Measurements from ENCODE around the gene MEIS2. TPM values are rescaled to one million over a fixed set of nuclear protein-coding genes. Genes with fewer than 3 reads are reported as not detected.

The MEIS2 gene
- total and polyA plus RNA-seq, 9 donors: 27.7 to 73.7 (median 47.7) TPM

DNA sequence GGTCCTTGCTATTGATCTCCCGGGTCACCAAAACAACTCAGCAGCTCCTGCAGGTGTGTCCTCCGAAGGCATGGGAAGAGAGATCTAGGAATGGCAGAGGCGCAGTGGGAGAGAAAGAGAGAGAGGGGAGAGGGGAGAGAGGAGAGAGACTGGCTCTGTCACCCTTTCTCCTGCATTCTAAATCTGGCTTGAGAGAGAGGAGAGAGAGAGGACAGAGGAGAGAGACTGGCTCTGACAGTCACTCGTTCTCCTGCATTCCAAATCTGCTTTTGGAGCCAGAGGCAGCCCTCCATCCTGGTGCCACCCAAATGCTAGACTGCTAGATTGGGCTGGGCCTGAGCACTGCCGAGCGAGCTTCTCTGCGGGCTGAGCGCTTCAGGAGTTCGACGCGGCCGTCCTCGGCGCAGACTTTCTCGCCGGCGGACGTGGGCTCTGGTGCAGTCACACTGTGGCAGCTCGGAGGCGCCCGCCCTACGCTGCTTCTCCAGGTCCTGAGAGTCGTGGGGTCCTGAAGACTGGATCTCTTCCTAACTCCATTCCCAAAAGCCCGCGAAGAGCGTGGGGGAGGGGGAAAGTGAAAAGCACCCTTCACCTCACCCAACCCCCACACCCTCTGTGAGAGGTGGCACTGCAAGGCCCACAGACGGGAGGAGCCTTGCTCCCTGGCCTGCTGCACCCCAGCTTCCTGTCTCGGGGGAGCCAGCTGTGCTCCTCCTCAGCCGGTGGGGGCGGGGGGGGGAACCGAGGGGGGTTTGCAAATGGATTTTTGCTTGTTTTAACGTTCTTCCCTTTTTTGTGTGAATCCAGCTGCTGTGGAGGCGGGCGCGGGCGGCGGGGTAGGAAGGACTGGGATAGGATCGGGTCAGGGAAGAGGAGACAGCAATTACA is 222.3 kb downstream of the MEIS2 start:
- DNase-seq: no peak
- Histone ChIP-seq H3K4me1 (ENCODE audit: insufficient read depth) (no peaks in the 10 kb centered on the region), H3K4me3 (no peak overlapping the region), H3K36me3 (no peaks in the 10 kb centered on the region), H3K9me3 (no peaks in the 10 kb centered on the region), H3K27ac (no peak overlapping the region), H3K27me3 (no peaks in the 10 kb centered on the region)
- WGBS, 3 donors: 62 to 69% (median 65%) methylated on average over 38 of the region's 38 CpGs
- TF ChIP-seq EP300 (IDR thresholded peaks at IDR 0.05): no peak
- TF ChIP-seq, protein P1, sequence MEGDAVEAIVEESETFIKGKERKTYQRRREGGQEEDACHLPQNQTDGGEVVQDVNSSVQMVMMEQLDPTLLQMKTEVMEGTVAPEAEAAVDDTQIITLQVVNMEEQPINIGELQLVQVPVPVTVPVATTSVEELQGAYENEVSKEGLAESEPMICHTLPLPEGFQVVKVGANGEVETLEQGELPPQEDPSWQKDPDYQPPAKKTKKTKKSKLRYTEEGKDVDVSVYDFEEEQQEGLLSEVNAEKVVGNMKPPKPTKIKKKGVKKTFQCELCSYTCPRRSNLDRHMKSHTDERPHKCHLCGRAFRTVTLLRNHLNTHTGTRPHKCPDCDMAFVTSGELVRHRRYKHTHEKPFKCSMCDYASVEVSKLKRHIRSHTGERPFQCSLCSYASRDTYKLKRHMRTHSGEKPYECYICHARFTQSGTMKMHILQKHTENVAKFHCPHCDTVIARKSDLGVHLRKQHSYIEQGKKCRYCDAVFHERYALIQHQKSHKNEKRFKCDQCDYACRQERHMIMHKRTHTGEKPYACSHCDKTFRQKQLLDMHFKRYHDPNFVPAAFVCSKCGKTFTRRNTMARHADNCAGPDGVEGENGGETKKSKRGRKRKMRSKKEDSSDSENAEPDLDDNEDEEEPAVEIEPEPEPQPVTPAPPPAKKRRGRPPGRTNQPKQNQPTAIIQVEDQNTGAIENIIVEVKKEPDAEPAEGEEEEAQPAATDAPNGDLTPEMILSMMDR (IDR thresholded peaks at IDR 0.05): no peak
- TF ChIP-seq POLR2A (IDR thresholded peaks at IDR 0.05): no peak
- intact Hi-C loops (cut with DNase I): no loop called here

DNA sequence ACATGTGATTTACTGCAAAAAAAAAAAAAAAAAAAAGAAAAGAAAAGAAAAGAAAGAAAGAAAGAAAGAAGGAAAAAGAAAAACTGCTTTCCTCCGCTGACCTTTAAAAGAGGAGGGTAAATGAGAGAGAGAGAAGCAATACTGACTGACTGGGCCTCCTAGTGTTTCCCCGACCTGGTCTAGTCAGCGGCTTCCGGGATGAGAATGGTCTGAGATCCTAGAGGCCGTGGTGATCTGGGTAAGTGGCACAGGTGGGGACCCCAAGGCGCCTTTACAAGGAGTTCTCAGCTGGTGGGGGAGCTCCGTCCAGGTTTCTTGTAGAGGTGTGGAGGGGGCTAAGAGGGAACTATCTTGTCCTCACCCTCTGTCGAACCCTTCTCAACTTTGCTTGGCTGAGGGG is 223.1 kb downstream of the MEIS2 start:
- no peaks in the 10 kb centered on the region for H3K9me3 ChIP-seq
- H3K27me3 ChIP-seq: no peaks in the 10 kb centered on the region
- WGBS, 3 donors: 78 to 79% (median 78%) methylated on average over 8 of the region's 8 CpGs
- no peak overlapping the region for H3K4me3 ChIP-seq
- no peaks in the 10 kb centered on the region for H3K4me1 ChIP-seq (ENCODE audit: insufficient read depth)
- TF ChIP-seq, protein P1 (IDR thresholded peaks at IDR 0.05): no peak
- intact Hi-C loops (cut with DNase I): no loop called here
- no peak for DNase-seq
- no peak overlapping the region for H3K27ac ChIP-seq
- no peaks in the 10 kb centered on the region for H3K36me3 ChIP-seq

DNA sequence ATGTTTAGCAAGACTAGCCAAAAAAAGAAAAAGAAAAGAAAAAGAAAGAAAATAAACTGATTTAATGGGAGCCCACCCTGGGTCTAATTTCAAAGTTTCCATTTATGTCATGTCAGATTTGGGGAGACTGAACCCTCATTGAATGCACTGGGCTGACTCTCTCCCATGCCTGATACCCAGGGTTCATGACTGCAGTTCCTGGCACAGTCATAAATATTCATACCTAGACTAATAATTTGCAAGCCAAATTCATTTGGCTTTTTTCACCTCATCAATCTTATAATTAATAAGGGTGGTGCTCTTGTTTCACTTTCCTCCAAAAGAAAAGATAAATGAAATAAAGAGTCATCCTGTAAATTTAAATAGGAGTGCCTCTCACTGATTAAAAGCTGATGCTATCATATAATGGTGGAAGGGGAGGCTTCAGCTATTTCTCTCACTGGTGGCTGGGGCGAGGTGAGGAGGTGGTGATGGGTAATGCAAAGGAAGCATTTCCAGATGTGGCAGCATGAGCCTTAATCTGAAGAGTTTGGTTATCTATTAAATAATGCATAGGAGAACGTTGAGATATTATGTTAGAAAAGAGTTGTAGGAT is 224.5 kb downstream of the MEIS2 start:
- DNase-seq: no peak
- Histone ChIP-seq H3K27me3 (no peaks in the 10 kb centered on the region), H3K4me1 (ENCODE audit: insufficient read depth) (no peaks in the 10 kb centered on the region), H3K36me3 (no peaks in the 10 kb centered on the region), H3K9me3 (no peaks in the 10 kb centered on the region), H3K27ac (no peak overlapping the region), H3K4me3 (no peak overlapping the region)
- TF ChIP-seq EP300 (IDR thresholded peaks at IDR 0.05) (no peak), POLR2A (IDR thresholded peaks at IDR 0.05) (no peak)
- TF ChIP-seq, protein P1 (IDR thresholded peaks at IDR 0.05): no peak
- intact Hi-C loops (cut with DNase I): no loop called here
- WGBS, 3 donors: 50 to 66% (median 51%) methylated on average over 2 of the region's 2 CpGs

DNA sequence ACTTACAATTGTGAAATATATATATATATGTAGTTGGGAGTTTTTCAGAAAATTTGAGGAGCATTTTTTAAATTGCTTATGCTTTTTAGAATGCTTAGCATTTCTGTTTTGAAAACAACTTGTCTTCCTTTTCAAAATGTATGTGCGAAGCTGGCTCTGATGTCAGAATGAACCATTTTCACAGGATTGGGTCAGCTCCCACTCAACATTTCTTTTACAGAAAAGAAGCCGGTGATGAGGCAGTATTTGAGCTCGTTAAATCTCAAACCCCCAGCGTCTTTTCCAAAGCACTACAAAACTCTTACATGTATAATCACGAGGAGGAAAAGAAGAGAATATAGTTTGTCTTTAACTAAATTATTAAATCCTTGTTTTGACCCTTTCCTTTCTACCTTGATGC is 225.4 kb downstream of the MEIS2 start:
- no peak for TF ChIP-seq EP300 (IDR thresholded peaks at IDR 0.05)
- TF ChIP-seq POLR2A (IDR thresholded peaks at IDR 0.05): no peak
- TF ChIP-seq, protein P1 (IDR thresholded peaks at IDR 0.05): no peak
- intact Hi-C loops (cut with DNase I): no loop called here
- WGBS, 3 donors: 53 to 65% (median 64%) methylated on average over 5 of the region's 5 CpGs

More for the DNA sequence above, 225.4 kb downstream of the MEIS2 start:
- Histone ChIP-seq H3K4me1 (ENCODE audit: insufficient read depth) (no peaks in the 10 kb centered on the region), H3K9me3 (no peaks in the 10 kb centered on the region), H3K36me3 (no peaks in the 10 kb centered on the region), H3K4me3 (no peak overlapping the region), H3K27ac (no peak overlapping the region), H3K27me3 (no peaks in the 10 kb centered on the region)
- no peak for DNase-seq
